ENCODE measurements around the gene STAC.

STAC gene

GRCh38 chr3:36418296-36418695 lies 38.0 kb downstream of the STAC start:
- H3K27me3 ChIP-seq (ENCODE audit: insufficient read depth, poor library complexity, severe bottlenecking), result no peaks in the 10 kb centered on the region
- TF ChIP-seq GABPA (IDR thresholded peaks at IDR 0.05; ENCODE audit: low read depth) (no peak), REST (IDR thresholded peaks at IDR 0.05; ENCODE audit: insufficient replicate concordance, low read depth) (no peak), CTCF (IDR thresholded peaks at IDR 0.05; ENCODE audit: insufficient read depth, low read length) (no peak), POLR2AphosphoS5 (IDR thresholded peaks at IDR 0.05; ENCODE audit: low read depth) (no peak), SPI1 (IDR thresholded peaks at IDR 0.05; ENCODE audit: borderline replicate concordance, low read depth) (no peak)
- H3K27ac ChIP-seq (replicated peaks), result no peak overlapping the region
- no peak for DNase-seq (ENCODE audit: low read depth in 1 of 2, low spot score in 1 of 2)
- no peak overlapping the region for H3K4me3 ChIP-seq (replicated peaks; ENCODE audit: insufficient read depth, low read length)

- no peak for DNase-seq (ENCODE audit: low read depth in 1 of 2, low spot score in 1 of 2)
- no peak for TF ChIP-seq SPI1 (IDR thresholded peaks at IDR 0.05; ENCODE audit: borderline replicate concordance, low read depth)
- no peak for TF ChIP-seq CTCF (IDR thresholded peaks at IDR 0.05; ENCODE audit: insufficient read depth, low read length)
- no peak for TF ChIP-seq GABPA (IDR thresholded peaks at IDR 0.05; ENCODE audit: low read depth)
- no peak for TF ChIP-seq POLR2AphosphoS5 (IDR thresholded peaks at IDR 0.05; ENCODE audit: low read depth)
- no peak for TF ChIP-seq REST (IDR thresholded peaks at IDR 0.05; ENCODE audit: insufficient replicate concordance, low read depth)
- H3K4me3 ChIP-seq (replicated peaks; ENCODE audit: insufficient read depth, low read length), result no peak overlapping the region
- peaks cover 2% of the 10 kb centered on the region for H3K27me3 ChIP-seq (ENCODE audit: insufficient read depth, poor library complexity, severe bottlenecking)
- no peak overlapping the region for H3K27ac ChIP-seq (replicated peaks)
Measured at GRCh38 chr3:36428445-36428844, 48.1 kb downstream of the STAC start.

GRCh38 chr3:36429986-36430485 lies 49.7 kb downstream of the STAC start:
- H3K27ac ChIP-seq (replicated peaks), result no peak overlapping the region
- H3K4me3 ChIP-seq (replicated peaks; ENCODE audit: insufficient read depth, low read length), result no peak overlapping the region
- no peak for TF ChIP-seq REST (IDR thresholded peaks at IDR 0.05; ENCODE audit: insufficient replicate concordance, low read depth)
- TF ChIP-seq CTCF (IDR thresholded peaks at IDR 0.05; ENCODE audit: insufficient read depth, low read length), result no peak
- no peak for TF ChIP-seq SPI1 (IDR thresholded peaks at IDR 0.05; ENCODE audit: borderline replicate concordance, low read depth)
- no peak for TF ChIP-seq POLR2AphosphoS5 (IDR thresholded peaks at IDR 0.05; ENCODE audit: low read depth)
- TF ChIP-seq GABPA (IDR thresholded peaks at IDR 0.05; ENCODE audit: low read depth), result no peak
- H3K27me3 ChIP-seq (ENCODE audit: insufficient read depth, poor library complexity, severe bottlenecking), result no peaks in the 10 kb centered on the region
- DNase-seq (ENCODE audit: low read depth in 1 of 2, low spot score in 1 of 2), result no peak
